HG03457 (cell line): ENCODE results near the gene ABCF3.
A peak's percentile ranks its signal among the peaks of the same experiment; 100 is the strongest.

Experiments used
- ATAC-seq: cut with Tn5 transposase; IDR thresholded peaks from one replicate; pipeline ENCODE4 v1.9.1; 2021; ENCODE audit warnings: moderate number of reproducible peaks; ENCODE audit not compliant: unreplicated experiment

Gene ABCF3

DNA sequence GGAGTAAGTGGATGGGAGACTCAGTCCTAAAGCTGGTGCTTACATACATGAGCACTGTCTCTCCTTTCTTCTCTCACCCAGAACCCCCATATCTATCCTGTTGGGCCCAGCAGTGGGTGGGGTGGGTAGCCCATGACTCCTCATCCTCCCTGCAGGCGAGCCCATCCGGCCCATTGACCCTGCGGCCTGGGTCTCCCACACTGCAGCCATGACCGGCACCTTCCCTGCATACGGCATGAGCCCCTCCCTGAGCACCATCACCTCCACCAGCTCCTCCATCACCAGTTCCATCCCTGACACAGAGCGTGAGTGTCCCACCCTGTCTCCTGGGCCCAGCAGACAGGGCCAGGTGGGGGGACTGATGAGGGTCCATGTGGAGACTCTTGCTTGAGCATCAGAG lies 19.3 kb upstream of the ABCF3 start:
- ATAC-seq: no peak

DNA sequence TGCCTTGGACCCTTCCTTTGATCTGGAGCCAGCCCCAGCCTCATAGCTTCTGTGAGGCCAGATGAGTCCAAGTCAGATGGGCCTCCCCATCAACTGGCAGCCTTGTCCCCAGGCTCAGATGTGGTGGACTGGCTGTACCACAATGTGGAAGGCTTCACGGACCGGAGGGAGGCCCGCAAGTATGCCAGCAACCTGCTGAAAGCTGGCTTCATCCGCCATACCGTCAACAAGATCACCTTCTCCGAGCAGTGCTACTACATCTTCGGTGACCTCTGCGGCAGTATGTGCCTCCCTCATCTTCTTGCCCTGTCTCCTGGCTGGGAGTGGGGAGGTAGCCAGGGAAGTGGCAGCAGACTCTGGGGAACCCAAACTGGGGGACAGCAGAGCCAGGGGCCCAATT lies 18.2 kb upstream of the ABCF3 start:
- ATAC-seq: no peak

DNA sequence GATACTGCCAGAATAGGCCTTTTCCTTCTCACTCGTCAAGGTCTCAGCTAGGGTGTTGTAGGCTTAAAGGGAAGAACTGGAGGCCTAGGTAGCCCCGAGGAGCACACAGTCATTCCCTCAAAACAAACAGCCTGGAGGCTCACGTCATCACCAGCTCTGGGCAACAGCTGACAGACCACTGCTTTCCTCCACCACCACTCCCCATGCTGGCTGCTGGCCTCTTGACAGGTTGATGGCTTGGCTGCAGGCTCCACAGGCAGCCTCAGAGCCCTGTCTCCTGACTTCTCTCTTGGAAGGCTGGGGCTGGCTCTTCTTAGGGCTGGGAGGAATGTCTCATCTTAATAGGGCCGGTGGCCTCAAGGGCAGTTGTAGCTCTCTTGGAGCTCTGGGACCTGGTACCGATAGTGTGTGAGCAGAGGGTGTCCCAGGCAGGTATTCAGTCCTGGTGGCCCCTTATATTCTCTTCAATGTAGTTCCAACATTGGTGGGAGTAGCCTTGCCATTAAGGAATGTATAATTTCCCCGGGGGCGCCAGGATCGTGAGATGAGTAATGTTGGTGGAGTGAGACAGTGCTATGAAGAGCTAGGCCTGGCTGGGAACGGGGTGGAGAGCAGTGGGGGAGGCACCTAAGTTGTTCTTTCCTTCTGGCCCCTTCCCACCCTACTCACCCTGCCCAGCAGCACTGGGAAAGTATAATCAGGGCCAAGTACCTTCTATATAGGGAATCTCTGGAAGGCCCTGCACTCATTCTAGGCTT lies 17.5 kb upstream of the ABCF3 start:
- ATAC-seq: no peak

DNA sequence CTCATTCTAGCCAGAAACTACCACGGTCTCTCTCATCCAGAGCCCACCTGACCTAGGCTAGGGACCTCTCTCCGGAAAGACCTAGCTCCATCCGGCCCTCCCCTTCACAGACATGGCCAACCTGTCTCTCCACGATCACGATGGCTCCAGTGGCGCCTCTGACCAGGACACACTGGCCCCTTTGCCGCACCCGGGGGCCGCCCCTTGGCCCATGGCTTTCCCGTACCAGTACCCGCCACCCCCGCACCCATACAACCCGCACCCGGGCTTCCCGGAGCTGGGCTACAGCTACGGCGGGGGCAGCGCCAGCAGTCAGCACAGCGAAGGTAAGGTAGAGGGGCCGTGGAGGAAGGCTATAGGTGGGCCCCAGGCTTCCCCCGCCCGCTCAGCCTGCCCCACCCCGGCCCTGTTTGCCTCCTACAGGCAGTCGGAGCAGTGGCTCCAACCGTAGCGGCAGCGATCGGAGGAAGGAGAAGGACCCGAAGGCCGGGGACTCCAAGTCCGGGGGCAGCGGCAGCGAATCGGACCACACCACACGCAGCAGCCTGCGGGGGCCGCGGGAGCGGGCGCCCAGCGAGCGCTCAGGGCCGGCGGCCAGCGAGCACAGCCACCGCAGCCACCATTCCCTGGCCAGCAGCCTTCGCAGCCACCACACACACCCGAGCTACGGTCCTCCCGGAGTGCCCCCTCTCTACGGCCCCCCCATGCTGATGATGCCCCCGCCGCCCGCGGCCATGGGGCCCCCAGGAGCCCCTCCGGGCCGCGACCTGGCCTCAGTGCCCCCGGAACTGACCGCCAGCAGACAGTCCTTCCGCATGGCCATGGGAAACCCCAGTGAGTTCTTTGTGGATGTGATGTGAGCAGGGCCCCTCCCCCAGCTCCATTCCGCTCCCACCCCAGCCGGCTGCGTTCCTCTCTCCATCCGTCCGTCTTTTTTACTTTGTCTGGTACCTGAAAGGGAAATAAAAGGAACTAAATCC lies 15.8 kb upstream of the ABCF3 start:
- ATAC-seq: no peak

DNA sequence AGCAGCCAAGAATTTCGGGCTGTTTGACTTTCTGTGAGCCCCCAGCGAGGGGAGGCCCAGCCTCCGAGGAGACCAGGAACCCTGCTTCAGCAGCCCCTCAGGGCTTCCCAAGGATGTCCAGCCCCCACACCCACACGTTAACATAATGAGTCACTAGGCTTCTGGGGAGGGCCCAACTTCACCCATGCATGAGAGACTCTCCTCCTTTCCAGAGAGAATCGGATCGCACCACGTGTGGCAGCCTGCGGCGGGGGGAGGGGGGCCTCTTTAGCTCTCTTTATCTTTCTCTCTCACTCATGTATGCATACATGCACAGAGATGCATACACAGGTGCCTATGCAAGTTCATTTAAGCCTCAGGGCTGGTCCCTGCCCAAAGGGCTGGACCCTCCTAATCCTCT lies 14.4 kb upstream of the ABCF3 start:
- ATAC-seq: no peak

DNA sequence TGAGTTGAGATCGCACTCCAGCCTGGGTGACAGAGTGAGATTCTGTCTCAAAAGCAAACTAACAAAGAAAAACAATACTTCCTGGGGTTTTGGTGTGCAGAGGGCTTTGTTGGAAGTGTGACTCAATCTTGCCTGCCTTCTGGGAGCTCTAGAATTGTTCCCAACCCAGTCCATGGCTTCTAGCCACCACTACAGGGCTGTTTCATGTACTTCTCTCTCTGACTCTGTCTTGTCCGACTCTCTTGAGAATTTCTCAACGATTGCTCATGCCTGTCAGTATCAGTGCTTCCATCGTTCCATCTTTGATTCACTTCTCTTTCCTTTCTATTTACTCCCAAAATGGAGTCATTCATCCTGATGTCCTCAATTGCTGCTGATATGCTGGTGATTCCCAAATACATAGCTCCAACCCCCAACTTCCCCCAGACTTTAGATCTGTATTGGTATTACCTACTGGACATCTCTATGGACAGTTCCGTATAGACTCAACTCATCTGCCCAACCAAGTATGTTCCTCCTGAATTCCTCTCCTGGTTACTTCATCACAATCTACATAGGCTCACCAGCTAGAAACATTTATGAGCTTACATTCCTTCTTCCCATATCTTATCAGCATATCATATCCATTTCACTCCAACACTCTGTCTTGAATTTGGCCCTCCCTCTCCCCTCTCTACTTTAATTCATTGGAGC lies 13.2 kb upstream of the ABCF3 start:
- ATAC-seq: no peak

DNA sequence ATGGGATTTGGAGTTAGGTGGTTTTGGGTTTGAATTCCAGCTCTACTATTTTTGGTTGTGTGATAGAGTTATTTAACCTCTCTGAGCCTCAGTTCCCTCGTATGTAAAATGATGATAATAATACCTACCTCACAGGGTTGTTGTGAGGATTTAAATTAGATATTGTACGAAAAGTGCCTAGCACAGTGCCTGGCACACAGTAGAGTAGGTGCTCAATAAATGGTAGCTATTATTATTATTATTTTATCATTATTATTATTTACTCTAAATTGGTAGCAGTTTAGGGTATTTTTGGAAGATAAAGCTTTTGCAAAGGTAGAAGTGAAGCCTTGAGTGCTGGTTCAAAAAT lies 12.7 kb upstream of the ABCF3 start:
- no peak for ATAC-seq

DNA sequence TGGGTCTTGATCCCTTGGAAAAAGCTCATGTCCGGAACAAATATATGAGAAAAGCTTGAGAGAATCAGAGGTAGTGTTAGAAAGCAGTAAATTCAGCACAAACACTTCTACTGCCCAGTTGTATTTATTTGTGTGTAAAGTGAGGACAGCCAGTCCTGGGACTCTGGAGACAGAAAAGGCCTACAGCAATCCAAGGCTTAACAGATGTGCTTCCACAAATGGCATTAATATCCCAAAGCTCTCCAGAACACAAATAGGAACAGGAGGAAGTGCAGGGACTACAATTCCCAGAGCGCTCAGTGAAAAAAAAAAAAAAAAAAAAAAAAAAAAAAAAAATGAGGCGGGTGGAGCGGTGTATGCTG lies 11.7 kb upstream of the ABCF3 start:
- ATAC-seq: no peak

DNA sequence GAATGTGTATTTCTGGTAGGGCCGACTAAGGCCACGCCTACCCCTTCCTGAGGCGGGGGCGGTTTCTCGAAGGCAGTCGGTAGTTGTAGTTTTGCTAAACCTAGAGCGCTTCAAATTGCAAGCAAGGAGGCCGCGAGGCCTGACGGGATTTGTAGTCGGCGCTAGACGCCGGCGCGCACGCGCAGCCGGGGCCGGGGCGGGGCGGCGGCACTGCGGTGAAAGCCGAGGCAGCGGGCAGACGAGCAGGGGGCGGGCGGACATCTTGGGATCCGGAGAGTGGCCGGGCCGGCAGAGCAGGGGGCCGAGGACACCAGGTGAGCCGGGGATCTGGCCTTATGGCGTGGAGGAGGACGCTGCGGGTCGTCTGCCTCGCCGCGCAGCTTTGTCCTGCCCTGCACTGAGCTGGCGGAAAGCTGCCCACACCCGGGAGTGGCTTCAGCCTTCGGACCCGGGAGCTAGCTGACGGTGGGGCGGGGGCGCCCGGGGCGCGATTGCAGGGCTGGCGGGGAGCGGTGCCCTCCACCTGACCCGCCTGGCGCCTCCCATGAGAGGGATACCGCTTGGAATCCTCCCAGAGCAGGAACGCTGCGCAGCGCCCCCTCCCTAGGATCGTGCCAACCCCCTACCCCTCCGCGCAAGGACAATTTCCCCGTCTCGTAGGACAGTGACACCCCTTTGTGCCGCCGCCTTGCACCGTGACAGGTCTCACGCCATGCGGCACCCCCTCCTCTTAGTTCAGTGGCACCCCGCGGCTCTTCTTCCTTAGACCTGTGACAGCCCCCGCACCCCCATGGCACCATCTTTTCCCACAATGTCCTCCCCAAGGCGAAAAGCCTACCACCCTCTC lies 11.1 kb upstream of the ABCF3 start, which contains the start of gene AP2M1:
Gene AP2M1, plus strand, starts transcription at position 210 of the 847 bp plus-strand sequence. CDS start 2,139 bp downstream, outside the sequence.
- peak; percentile 79 for ATAC-seq

DNA sequence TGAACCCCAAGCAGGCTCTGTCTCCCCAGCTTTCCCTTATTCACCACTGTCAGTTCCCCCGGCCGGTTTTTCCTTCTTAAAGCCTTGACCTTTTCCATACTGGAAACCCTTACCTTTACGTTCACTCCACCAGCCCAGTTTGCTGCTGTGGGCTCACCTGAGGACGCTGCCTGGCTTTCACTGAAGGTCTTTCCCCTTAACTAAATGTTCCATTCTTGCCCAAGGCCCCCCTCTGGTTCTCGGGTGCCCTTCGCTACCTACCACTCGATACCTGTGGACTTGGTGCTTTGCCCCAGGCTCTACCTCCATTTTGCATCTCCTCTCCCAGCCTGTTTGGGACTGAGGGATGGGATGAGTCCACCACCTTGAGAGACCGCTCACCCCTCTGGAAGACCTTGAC lies 10.5 kb upstream of the ABCF3 start:
- ATAC-seq: no peak

DNA sequence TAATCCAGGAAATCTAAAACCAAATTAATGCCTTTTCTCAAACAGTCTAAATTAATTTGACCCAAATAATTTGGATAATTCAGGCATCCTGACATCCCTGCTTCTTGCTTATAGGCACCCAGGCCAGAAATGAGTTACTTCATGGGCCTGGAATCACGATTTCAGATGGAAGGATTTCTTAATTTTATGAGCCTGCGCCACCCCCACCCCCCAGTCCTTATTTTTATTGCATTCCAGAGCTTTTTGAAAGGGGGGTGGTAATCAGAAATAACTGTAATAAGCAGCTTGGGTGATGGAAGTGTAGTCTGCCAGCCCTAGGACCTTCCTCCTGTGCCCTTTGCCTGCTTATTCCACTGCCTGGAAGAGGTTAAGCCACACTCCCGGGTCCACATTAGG lies 10.0 kb upstream of the ABCF3 start:
- no peak for ATAC-seq

DNA sequence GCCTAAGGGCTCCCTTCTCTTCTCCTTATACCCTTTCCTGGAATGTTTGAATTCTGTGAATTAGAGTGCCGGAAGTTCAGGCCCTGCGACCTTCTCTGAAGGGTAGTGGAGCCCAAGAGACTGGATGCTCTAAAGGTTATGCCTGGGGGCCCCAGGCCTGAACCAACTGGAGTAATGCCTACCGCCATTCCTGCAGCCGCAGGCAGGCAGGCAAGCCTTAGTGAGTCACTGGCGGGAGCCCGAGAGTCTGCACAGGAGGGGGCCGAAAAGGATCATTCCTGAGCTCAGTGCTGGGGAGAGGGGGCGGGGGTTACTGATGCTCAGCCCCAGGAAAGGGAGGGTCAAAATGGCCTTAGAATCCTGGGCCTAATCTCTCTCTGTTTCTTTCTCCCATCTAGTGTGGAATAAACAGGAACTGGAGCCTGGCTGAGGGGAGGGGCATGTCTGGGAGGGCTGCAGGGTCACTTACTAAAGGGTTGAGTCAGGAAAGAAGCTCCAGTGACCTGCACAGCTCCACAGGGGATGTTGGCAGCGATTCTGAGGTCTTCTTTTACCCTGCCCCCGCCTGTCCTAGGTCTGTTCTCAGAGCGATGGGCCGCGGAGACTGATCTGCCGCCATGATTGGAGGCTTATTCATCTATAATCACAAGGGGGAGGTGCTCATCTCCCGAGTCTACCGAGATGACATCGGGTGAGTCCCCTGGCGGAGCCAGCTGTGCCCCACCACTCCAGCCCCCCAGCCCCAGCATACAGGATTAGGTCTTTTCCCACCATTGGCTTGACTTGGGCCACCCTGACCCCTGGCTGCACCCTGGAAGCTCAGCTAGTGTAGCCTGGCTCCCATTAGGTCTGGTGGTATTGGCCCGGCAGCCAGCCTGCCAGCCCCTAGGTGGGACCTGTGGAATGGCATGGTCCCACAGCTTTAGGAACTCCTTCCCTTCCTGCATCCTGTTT lies 9.3 kb upstream of the ABCF3 start:
- no peak for ATAC-seq

DNA sequence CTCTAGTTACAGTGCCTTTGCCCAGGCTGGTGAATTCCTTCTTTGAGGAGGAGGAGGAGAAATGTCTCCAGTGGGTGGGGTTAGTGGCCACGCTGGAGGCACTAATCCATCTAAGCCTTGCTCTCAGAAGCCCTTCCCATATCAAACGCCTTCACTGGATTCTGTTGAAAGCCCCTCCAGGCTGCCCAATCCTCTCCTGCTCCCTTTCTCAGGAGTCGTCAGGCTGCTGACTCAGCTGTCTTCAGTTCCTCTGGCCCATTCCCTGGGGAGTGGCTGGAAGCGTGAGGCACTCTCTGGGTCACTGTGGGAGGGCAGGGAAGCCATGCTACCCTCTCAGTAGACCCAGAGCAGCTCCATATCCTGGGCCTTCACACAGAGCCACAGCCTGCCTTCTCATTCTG lies 8.7 kb upstream of the ABCF3 start:
- ATAC-seq: no peak

DNA sequence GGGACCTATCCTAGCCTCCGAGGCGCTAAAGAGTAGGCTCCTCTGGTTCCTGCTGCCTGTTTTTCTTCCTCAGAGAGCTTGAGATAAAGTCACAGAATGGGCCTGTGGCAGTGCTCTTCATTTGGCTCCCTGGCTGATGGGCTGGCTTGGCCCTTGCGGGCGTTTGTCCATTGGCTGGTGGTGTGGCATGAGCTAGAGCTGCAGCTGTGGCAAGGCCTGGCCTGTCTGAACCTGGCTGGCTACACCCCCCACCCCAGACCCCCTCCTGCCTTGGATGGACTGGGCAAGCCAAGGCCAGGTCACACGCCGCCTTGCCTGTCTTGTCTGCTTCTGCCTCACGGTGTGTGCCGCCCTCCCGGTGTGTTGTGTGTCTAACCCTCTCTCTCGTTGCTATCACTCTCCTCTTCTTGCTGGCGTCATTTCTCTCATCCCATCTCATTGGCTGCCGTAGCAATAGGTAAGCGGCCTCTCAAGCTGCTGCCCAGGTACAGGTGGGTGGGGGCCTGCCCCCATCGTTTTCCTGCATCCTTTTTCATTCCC lies 8.2 kb upstream of the ABCF3 start:
- ATAC-seq: no peak

DNA sequence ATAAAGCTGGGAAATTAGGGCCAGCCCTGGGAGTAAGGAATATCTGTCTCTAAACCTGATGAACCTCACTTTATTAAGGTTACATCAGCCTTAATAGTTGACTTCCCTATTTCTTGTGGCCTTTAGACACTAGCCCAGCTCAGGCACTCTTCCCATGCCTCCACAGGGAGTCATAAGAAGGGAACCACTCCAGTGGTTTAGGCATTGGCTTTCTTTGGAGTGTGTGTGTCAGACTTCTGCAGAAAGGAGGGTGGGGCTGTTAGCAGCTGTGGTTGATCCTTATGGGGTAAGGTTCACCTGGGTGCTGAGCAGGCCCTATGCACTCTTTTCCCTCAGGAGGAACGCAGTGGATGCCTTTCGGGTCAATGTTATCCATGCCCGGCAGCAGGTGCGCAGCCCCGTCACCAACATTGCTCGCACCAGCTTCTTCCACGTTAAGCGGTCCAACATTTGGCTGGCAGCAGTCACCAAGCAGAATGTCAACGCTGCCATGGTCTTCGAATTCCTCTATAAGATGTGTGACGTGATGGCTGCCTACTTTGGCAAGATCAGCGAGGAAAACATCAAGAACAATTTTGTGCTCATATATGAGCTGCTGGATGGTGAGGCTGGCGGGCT lies 7.4 kb upstream of the ABCF3 start:
- no peak for ATAC-seq

DNA sequence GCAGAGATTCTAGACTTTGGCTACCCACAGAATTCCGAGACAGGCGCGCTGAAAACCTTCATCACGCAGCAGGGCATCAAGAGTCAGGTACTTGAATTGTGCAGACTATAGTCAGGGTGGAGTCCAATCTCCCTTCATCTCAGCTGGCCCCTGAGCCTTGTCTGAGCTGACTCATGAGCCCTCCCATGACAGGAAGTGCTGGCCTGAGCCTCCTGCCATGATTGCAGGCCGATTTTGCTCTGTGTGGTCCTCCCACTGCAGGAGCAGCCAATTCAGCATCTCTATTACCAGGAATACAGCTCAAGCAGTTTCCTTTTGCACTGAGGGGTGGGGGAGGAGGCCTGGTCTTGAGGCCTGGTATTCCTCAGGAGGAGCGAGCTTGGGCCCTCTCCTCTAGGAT lies 5.8 kb upstream of the ABCF3 start:
- ATAC-seq: no peak

DNA sequence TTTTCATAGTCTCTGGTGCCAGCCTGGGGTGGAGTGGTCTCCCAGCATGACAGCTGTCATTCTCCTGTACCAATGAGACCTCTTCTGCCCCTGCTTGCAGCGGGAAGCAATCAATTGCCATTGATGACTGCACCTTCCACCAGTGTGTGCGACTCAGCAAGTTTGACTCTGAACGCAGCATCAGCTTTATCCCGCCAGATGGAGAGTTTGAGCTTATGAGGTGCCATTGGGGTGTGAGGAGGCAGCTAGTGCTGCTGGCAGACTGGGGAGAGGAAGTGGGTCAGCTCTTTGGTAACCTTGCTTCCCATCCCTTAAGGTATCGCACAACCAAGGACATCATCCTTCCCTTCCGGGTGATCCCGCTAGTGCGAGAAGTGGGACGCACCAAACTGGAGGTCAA lies 4.4 kb upstream of the ABCF3 start:
- ATAC-seq: no peak

DNA sequence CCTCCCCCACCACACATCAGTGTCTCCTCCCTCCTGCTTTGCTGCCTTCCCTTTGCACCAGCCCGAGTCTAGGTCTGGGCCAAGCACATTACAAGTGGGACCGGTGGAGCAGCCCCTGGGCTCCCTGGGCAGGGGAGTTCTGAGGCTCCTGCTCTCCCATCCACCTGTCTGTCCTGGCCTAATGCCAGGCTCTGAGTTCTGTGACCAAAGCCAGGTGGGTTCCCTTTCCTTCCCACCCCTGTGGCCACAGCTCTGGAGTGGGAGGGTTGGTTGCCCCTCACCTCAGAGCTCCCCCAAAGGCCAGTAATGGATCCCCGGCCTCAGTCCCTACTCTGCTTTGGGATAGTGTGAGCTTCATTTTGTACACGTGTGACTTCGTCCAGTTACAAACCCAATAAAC lies 2.3 kb upstream of the ABCF3 start:
- no peak for ATAC-seq
